Measurements from ENCODE around the gene FBH1. TPM values are rescaled to one million over a fixed set of nuclear protein-coding genes. Genes with fewer than 3 reads are reported as not detected.

FBH1 gene
- total RNA-seq, 1 experiment from 2014 or later = 50.5 TPM

DNA sequence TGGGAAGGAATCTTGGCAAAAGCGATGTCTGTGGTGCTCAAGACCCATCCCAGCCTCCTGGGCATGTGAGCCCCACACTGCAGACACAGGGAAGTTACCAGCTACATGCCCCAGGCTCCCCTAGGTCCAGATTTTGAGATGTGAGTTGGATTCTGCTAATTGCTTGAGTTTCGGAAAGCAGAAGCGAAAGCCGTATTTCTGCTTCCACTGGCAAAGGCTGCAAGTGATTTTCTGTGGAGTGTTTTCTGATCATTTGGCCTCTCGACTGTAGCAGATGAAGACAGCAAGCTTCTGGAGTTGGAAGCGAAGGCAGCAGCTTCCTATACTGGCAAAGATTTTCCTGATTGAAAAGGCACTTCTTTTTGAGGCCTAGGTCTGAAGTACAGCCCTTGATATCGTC lies 30.0 kb upstream of the FBH1 start:
- DNase-seq (ENCODE audit: low read depth, low spot score) = no peak
- Histone ChIP-seq H3K4me3 (ENCODE audit: low read depth in 2 of 2, low read length in 2 of 2) (no peak overlapping the region), H3K27me3 (ENCODE audit: control insufficient read depth, insufficient read depth, low read length) (no peaks in the 10 kb centered on the region), H3K4me1 (ENCODE audit: control insufficient read depth, insufficient read depth, low read length) (no peaks in the 10 kb centered on the region; the same call in none of the 2 replicates), H3K27ac (ENCODE audit: low read length) (no peak overlapping the region), H3K36me3 (ENCODE audit: control insufficient read depth, insufficient read depth, low read length) (no peaks in the 10 kb centered on the region), H3K9me3 (ENCODE audit: control insufficient read depth, insufficient read depth, low read depth, low read length) (no peaks in the 10 kb centered on the region)
- BruUV-seq (replicated peaks) = no TSS peak
- ChIA-PET POLR2A (no interaction called here), CTCF (no interaction called here)
- ATAC-seq = no peak
- intact Hi-C loops (cut with micrococcal nuclease; ENCODE audit: unreplicated experiment) = no loop called here
- TF ChIP-seq, protein P1, sequence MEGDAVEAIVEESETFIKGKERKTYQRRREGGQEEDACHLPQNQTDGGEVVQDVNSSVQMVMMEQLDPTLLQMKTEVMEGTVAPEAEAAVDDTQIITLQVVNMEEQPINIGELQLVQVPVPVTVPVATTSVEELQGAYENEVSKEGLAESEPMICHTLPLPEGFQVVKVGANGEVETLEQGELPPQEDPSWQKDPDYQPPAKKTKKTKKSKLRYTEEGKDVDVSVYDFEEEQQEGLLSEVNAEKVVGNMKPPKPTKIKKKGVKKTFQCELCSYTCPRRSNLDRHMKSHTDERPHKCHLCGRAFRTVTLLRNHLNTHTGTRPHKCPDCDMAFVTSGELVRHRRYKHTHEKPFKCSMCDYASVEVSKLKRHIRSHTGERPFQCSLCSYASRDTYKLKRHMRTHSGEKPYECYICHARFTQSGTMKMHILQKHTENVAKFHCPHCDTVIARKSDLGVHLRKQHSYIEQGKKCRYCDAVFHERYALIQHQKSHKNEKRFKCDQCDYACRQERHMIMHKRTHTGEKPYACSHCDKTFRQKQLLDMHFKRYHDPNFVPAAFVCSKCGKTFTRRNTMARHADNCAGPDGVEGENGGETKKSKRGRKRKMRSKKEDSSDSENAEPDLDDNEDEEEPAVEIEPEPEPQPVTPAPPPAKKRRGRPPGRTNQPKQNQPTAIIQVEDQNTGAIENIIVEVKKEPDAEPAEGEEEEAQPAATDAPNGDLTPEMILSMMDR (IDR thresholded peaks at IDR 0.05) = no peak
- no peak for TF ChIP-seq POLR2AphosphoS5 (IDR thresholded peaks at IDR 0.05; ENCODE audit: low read depth, low read length)
- TF ChIP-seq, protein P2, sequence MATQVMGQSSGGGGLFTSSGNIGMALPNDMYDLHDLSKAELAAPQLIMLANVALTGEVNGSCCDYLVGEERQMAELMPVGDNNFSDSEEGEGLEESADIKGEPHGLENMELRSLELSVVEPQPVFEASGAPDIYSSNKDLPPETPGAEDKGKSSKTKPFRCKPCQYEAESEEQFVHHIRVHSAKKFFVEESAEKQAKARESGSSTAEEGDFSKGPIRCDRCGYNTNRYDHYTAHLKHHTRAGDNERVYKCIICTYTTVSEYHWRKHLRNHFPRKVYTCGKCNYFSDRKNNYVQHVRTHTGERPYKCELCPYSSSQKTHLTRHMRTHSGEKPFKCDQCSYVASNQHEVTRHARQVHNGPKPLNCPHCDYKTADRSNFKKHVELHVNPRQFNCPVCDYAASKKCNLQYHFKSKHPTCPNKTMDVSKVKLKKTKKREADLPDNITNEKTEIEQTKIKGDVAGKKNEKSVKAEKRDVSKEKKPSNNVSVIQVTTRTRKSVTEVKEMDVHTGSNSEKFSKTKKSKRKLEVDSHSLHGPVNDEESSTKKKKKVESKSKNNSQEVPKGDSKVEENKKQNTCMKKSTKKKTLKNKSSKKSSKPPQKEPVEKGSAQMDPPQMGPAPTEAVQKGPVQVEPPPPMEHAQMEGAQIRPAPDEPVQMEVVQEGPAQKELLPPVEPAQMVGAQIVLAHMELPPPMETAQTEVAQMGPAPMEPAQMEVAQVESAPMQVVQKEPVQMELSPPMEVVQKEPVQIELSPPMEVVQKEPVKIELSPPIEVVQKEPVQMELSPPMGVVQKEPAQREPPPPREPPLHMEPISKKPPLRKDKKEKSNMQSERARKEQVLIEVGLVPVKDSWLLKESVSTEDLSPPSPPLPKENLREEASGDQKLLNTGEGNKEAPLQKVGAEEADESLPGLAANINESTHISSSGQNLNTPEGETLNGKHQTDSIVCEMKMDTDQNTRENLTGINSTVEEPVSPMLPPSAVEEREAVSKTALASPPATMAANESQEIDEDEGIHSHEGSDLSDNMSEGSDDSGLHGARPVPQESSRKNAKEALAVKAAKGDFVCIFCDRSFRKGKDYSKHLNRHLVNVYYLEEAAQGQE (IDR thresholded peaks at IDR 0.05; ENCODE audit: insufficient read depth in 1 of 2, low read depth in 2 of 2, low read length in 1 of 2) = no peak
- no peak for TF ChIP-seq TCF7L2 (IDR thresholded peaks at IDR 0.05; ENCODE audit: low read depth, low read length)
- no peak for TF ChIP-seq SIN3A (IDR thresholded peaks at IDR 0.05; ENCODE audit: borderline replicate concordance, insufficient read depth, low read depth, low read length)
- in situ Hi-C loops (cut with HindIII; ENCODE audit: low pct_unique_long_range_greater_than_20kb, low sequenced_read_pairs) = no loop called here

DNA sequence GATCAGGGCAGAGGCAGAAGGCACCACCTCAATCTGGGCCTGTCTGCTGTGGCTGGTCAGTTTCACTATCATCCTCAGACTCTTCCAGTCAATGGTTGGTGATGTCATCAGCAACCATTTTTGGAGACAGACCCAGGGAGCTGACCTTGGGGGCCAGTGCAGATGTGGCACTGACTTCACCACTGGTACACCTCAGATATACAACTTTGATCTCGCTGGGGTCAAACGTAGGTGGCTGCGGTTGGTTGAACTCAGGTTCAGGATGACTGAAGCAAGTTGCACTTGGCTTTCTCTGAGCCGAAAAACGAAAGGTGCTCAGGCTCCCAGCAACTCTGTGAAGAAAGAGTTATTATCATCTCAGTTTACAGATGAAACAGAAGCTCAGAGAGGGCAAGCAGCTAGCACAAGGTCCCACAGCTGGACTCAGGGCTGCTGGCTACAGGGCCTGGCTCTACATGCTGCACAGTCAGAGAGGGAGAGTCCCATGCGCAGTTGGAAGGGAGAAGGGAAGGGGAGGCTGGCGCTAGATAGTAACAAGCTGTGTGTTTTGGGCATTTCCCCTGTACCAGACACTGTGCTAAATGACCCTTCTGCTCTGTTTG lies 27.6 kb upstream of the FBH1 start:
- intact Hi-C loops (cut with micrococcal nuclease; ENCODE audit: unreplicated experiment) = no loop called here
- ATAC-seq = no peak

More for the DNA sequence above, 27.6 kb upstream of the FBH1 start:
- no peaks in the 10 kb centered on the region for H3K36me3 ChIP-seq (ENCODE audit: control insufficient read depth, insufficient read depth, low read length)
- DNase-seq (ENCODE audit: low read depth, low spot score) = no peak
- no peaks in the 10 kb centered on the region for H3K9me3 ChIP-seq (ENCODE audit: control insufficient read depth, insufficient read depth, low read depth, low read length)
- H3K4me3 ChIP-seq (ENCODE audit: low read depth in 2 of 2, low read length in 2 of 2) = no peak overlapping the region
- POLR2A ChIA-PET = no interaction called here
- no TSS peak for BruUV-seq (replicated peaks)
- no peak overlapping the region for H3K27ac ChIP-seq (ENCODE audit: low read length)
- TF ChIP-seq, protein P2 (IDR thresholded peaks at IDR 0.05; ENCODE audit: insufficient read depth in 1 of 2, low read depth in 2 of 2, low read length in 1 of 2) = no peak
- no peak for TF ChIP-seq SIN3A (IDR thresholded peaks at IDR 0.05; ENCODE audit: borderline replicate concordance, insufficient read depth, low read depth, low read length)
- no peak for TF ChIP-seq TCF7L2 (IDR thresholded peaks at IDR 0.05; ENCODE audit: low read depth, low read length)
- TF ChIP-seq, protein P1 (IDR thresholded peaks at IDR 0.05) = no peak
- TF ChIP-seq POLR2AphosphoS5 (IDR thresholded peaks at IDR 0.05; ENCODE audit: low read depth, low read length) = no peak
- CTCF ChIA-PET = no interaction called here
- H3K4me1 ChIP-seq (ENCODE audit: control insufficient read depth, insufficient read depth, low read length) = no peaks in the 10 kb centered on the region; the same call in none of the 2 replicates
- in situ Hi-C loops (cut with HindIII; ENCODE audit: low pct_unique_long_range_greater_than_20kb, low sequenced_read_pairs) = no loop called here
- no peaks in the 10 kb centered on the region for H3K27me3 ChIP-seq (ENCODE audit: control insufficient read depth, insufficient read depth, low read length)
